Neural cell (in vitro differentiated cells): Measurements from ENCODE around the gene PUM2. TPM values are rescaled to one million over a fixed set of nuclear protein-coding genes. Genes with fewer than 3 reads are reported as not detected.

ENCODE experiments used
- H2AFZ ChIP-seq: fragments of 200-600, 300-800 bp; sonication (generic), shearing (Covaris generic); 2 replicates; pipeline ENCODE4 v1.6.0; 2014; ENCODE audit warnings: low read depth, mild to moderate bottlenecking, antibody characterized with exemption, low read length, moderate library complexity
- H3F3A ChIP-seq: fragments of 200-600 bp; shearing (Covaris generic); 2 replicates; pipeline ENCODE4 v1.6.1; 2016; ENCODE audit warnings: mild to moderate bottlenecking, moderate library complexity, mixed read lengths, antibody characterized with exemption, low read length; ENCODE audit not compliant: insufficient read depth, poor library complexity, severe bottlenecking
- H3K27ac ChIP-seq: fragments of 200-600, 300-800 bp; sonication (generic), shearing (Covaris generic); 2 replicates; pipeline ENCODE4 v1.5.1; 2014; ENCODE audit warnings: mild to moderate bottlenecking, low read length, moderate library complexity
- H3K27me3 ChIP-seq: fragments of 300-800, 200-600 bp; sonication (generic), shearing (Covaris generic); 2 replicates; pipeline ENCODE4 v1.6.0; 2014; ENCODE audit warnings: mild to moderate bottlenecking, low read depth, low read length, moderate library complexity; ENCODE audit not compliant: insufficient read depth
- H3K36me3 ChIP-seq: fragments of 300-800, 200-600 bp; sonication (generic), shearing (Covaris generic); 2 replicates; pipeline ENCODE4 v1.5.1; 2014; ENCODE audit warnings: mild to moderate bottlenecking, antibody characterized with exemption, low read length, moderate library complexity; ENCODE audit not compliant: insufficient read depth
- H3K4me2 ChIP-seq: fragments of 300-800, 200-600 bp; sonication (generic), shearing (Covaris generic); 2 replicates; pipeline ENCODE4 v1.6.0; 2014; ENCODE audit warnings: mild to moderate bottlenecking, low read length
- H3K4me3 ChIP-seq: fragments of 300-800, 200-600 bp; sonication (generic), shearing (Covaris generic); 2 replicates; pipeline ENCODE4 v1.5.1; 2014; ENCODE audit warnings: mild to moderate bottlenecking, low read length, moderate library complexity
- H3K79me2 ChIP-seq: fragments of 200-600 bp; shearing (Covaris generic); replicated peaks from 2 replicates; pipeline ENCODE4 v1.6.0; 2014; ENCODE audit warnings: mild to moderate bottlenecking, low read length, moderate library complexity; ENCODE audit not compliant: insufficient read depth
- H3K9ac ChIP-seq: fragments of 300-800, 200-600 bp; sonication (generic), shearing (Covaris generic); 2 replicates; pipeline ENCODE4 v1.6.1; 2016; ENCODE audit warnings: mild to moderate bottlenecking, low read length, mixed read lengths
- H3K9me2 ChIP-seq: fragments of 200-600 bp; shearing (Covaris generic); 2 replicates; pipeline ENCODE4 v1.6.1; 2016; ENCODE audit warnings: mild to moderate bottlenecking, low read length, mixed read lengths; ENCODE audit not compliant: insufficient read depth
- H3K9me3 ChIP-seq: fragments of 200-600, 300-800 bp; sonication (generic), shearing (Covaris generic); 2 replicates; pipeline ENCODE4 v1.6.1; 2016; ENCODE audit warnings: mild to moderate bottlenecking, mixed run types, low read length, moderate library complexity, mixed read lengths
- H4K20me1 ChIP-seq: fragments of 200-600 bp; shearing (Covaris generic); 2 replicates; pipeline ENCODE4 v1.6.1; 2016; ENCODE audit warnings: mild to moderate bottlenecking, mixed run types; ENCODE audit not compliant: insufficient read depth
- EP300 ChIP-seq: fragments of 450-650 bp; conservative IDR thresholded peaks from 2 replicates; pipeline ENCODE4 v1.6.1; 2014; ENCODE audit warnings: antibody characterized with exemption, mild to moderate bottlenecking, moderate library complexity; ENCODE audit not compliant: poor library complexity, severe bottlenecking
- EZH2 ChIP-seq: fragments of 200-600, 300-800 bp; shearing (Covaris generic), sonication (generic); IDR thresholded peaks from 2 replicates; pipeline ENCODE4 v1.6.1; 2014; ENCODE audit warnings: antibody characterized with exemption, low read length, borderline replicate concordance, mild to moderate bottlenecking; ENCODE audit not compliant: insufficient read depth, poor library complexity, severe bottlenecking
- MXI1 ChIP-seq: fragments of 450-650 bp; conservative IDR thresholded peaks from 2 replicates; pipeline ENCODE4 v1.6.1; 2014; ENCODE audit warnings: antibody characterized with exemption, mild to moderate bottlenecking; ENCODE audit not compliant: poor library complexity, severe bottlenecking
- POLR2AphosphoS5 ChIP-seq: IDR thresholded peaks from 2 replicates; pipeline ENCODE4 v1.6.1; 2012
- RAD21 ChIP-seq: fragments of 450-650 bp; conservative IDR thresholded peaks from 2 replicates; pipeline ENCODE4 v1.6.1; 2014; ENCODE audit warnings: antibody characterized with exemption, mild to moderate bottlenecking, moderate library complexity
- SMC3 ChIP-seq: fragments of 450-650 bp; conservative IDR thresholded peaks from 2 replicates; pipeline ENCODE4 v1.6.1; 2014; ENCODE audit warnings: antibody characterized with exemption, mild to moderate bottlenecking, moderate library complexity; ENCODE audit not compliant: poor library complexity
- TAF1 ChIP-seq: IDR thresholded peaks from 2 replicates; pipeline ENCODE4 v1.6.1; 2012; ENCODE audit warnings: low read depth
- polyA plus RNA-seq: library from polyadenylated mRNA; depleted of rRNA; stranded (reverse); fragments of >200 nt; gene quantifications from 2 replicates; pipeline ENCODE4 v1.2.3, GENCODE V29; 2014
- TF ChIP-seq, protein P1 (sequence below): fragments of 450-650 bp; IDR thresholded peaks from 2 replicates; pipeline ENCODE4 v1.5.1; 2014; ENCODE audit warnings: antibody characterized with exemption, mild to moderate bottlenecking, moderate library complexity; ENCODE audit not compliant: poor library complexity, severe bottlenecking
- TF ChIP-seq, protein P2 (sequence below): IDR thresholded peaks from 2 replicates; pipeline ENCODE4 v1.6.1; 2012; ENCODE audit warnings: borderline replicate concordance

PUM2 gene
- polyA plus RNA-seq, 1 donor from 2014 or later, result 37.0 TPM

DNA sequence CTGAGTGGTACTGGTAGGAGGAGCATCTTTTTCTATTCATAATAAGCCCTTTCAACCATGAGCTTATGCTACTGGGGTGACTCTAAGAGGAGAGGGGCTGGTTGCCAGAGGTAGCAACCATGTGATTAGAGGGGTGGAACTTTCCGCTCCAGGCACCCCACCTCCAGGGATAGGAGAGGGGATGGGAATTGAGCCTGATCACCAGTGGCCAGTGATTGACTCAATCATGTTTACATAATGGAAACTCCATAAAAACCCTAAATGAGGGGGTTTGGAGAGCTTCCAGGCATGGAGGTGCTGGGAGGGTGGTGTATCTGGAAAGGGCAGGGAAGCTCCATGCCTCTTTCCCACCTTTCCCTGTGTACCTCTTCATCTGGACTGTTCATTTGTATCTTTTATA, 49.7 kb upstream of the PUM2 start:
- Histone ChIP-seq H3K36me3 (no peaks in the 10 kb centered on the region), H3K4me2 (no peak overlapping the region), H4K20me1 (no peaks in the 10 kb centered on the region), H3K79me2 (no peaks in the 10 kb centered on the region), H3K27ac (no peak overlapping the region), H3F3A (no peaks in the 10 kb centered on the region), H3K27me3 (no peaks in the 10 kb centered on the region), H3K9me2 (no peaks in the 10 kb centered on the region), H2AFZ (no peak overlapping the region), H3K9me3 (no peaks in the 10 kb centered on the region), H3K4me3 (no peak overlapping the region), H3K9ac (no peak overlapping the region)
- TF ChIP-seq EZH2, result no peak
- TF ChIP-seq TAF1, result no peak
- TF ChIP-seq, protein P1, sequence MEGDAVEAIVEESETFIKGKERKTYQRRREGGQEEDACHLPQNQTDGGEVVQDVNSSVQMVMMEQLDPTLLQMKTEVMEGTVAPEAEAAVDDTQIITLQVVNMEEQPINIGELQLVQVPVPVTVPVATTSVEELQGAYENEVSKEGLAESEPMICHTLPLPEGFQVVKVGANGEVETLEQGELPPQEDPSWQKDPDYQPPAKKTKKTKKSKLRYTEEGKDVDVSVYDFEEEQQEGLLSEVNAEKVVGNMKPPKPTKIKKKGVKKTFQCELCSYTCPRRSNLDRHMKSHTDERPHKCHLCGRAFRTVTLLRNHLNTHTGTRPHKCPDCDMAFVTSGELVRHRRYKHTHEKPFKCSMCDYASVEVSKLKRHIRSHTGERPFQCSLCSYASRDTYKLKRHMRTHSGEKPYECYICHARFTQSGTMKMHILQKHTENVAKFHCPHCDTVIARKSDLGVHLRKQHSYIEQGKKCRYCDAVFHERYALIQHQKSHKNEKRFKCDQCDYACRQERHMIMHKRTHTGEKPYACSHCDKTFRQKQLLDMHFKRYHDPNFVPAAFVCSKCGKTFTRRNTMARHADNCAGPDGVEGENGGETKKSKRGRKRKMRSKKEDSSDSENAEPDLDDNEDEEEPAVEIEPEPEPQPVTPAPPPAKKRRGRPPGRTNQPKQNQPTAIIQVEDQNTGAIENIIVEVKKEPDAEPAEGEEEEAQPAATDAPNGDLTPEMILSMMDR, result no peak
- TF ChIP-seq, protein P2, sequence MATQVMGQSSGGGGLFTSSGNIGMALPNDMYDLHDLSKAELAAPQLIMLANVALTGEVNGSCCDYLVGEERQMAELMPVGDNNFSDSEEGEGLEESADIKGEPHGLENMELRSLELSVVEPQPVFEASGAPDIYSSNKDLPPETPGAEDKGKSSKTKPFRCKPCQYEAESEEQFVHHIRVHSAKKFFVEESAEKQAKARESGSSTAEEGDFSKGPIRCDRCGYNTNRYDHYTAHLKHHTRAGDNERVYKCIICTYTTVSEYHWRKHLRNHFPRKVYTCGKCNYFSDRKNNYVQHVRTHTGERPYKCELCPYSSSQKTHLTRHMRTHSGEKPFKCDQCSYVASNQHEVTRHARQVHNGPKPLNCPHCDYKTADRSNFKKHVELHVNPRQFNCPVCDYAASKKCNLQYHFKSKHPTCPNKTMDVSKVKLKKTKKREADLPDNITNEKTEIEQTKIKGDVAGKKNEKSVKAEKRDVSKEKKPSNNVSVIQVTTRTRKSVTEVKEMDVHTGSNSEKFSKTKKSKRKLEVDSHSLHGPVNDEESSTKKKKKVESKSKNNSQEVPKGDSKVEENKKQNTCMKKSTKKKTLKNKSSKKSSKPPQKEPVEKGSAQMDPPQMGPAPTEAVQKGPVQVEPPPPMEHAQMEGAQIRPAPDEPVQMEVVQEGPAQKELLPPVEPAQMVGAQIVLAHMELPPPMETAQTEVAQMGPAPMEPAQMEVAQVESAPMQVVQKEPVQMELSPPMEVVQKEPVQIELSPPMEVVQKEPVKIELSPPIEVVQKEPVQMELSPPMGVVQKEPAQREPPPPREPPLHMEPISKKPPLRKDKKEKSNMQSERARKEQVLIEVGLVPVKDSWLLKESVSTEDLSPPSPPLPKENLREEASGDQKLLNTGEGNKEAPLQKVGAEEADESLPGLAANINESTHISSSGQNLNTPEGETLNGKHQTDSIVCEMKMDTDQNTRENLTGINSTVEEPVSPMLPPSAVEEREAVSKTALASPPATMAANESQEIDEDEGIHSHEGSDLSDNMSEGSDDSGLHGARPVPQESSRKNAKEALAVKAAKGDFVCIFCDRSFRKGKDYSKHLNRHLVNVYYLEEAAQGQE, result no peak
- no peak for TF ChIP-seq POLR2AphosphoS5
- TF ChIP-seq EP300, result no peak
- no peak for TF ChIP-seq MXI1
- no peak for TF ChIP-seq RAD21
- TF ChIP-seq SMC3, result no peak

DNA sequence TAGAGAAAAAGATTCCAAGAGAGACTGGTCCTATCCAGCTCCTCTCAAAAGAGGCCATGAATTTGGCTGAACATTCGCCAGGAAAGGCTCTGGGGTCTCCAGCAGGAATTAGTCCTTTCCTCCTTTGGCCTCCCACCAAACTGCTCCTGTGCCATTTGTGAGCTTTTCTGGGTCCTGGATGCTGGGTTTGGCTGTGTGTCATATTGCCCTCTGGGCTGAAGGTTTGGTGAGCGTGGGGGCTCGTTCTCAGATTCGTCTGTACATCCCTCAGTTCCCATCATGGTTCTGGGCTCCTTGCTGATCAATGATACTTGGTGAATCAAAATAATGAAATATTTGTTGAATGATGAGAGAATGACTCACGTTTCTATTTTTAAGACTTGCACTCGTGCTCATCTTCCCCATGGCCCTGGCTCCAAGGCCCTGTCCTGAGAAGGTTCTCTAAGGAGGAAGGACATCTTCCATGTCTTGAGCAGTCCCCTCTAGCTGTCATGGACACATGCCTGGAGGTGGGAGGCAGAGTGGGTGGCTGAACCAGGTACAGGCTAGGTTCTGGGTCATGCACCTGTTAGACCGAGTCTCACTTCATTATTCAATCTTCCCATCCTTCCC, 48.4 kb upstream of the PUM2 start:
- no peak overlapping the region for H3K9ac ChIP-seq
- no peak overlapping the region for H3K4me2 ChIP-seq
- H3F3A ChIP-seq, result no peaks in the 10 kb centered on the region
- no peaks in the 10 kb centered on the region for H3K9me2 ChIP-seq
- no peak overlapping the region for H3K27ac ChIP-seq
- no peaks in the 10 kb centered on the region for H3K79me2 ChIP-seq
- H4K20me1 ChIP-seq, result no peaks in the 10 kb centered on the region
- no peak for TF ChIP-seq TAF1
- TF ChIP-seq EP300, result no peak
- TF ChIP-seq SMC3, result no peak
- TF ChIP-seq POLR2AphosphoS5, result no peak
- no peak for TF ChIP-seq MXI1
- TF ChIP-seq, protein P1, result no peak
- no peak for TF ChIP-seq EZH2
- no peaks in the 10 kb centered on the region for H3K9me3 ChIP-seq
- no peaks in the 10 kb centered on the region for H3K36me3 ChIP-seq
- H3K4me3 ChIP-seq, result no peak overlapping the region
- no peak overlapping the region for H2AFZ ChIP-seq
- no peaks in the 10 kb centered on the region for H3K27me3 ChIP-seq
